GM19193 (cell line): Measurements from ENCODE around the gene CISTR.

ENCODE experiments used
- POLR2A ChIP-seq: IDR thresholded peaks from 4 replicates; pipeline ENCODE4 v1.6.1; 2011; ENCODE audit not compliant: insufficient read depth, insufficient read length; ENCODE audit errors: extremely low read depth

Gene CISTR

DNA sequence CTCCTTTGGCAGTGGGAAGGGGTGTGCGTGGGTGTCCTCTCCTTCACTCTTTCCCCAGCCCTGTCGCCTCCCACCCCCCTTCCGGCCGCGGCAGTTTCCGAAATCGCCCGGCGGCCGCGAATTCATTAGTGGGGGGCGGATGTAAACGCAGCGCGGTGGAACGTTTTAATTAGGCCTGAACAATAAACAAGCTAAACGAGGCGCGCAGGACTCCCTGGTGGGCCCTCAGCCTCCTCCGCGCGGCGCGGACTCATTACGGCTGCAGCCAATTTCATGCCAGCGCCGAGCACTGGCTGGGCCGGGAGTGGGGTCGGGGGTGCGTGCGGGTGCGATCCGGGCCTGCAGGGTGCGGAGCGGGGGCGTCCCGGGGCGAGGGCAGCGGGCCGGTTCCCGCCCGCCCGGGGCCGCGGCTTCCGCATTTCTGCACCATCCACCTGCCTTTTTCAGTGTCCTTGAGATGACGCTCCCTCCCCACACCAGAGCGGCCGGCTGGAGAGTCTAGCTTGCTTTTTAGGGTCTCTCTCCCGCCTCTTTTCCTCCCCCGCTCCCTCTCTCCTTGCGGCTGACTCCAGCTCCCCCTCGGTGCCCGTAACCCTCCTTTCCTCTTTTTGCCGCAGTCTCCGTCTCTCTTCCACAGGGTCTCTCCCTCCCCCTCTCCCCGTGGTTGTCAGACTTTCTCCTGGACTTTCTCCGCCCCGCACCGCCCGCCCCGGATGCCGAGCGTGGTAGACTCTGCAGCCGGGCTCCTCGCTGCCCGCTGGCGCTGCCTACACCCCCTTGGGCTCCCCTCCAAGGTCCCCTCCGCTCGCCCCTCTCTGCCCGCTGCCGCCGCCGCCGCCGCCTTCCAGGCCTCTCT, at the start of gene CISTR:
TSS of gene CISTR (minus strand) at position 644 of the 856 bp plus-strand sequence.
- TF ChIP-seq POLR2A = peak; percentile 64

- TF ChIP-seq POLR2A = no peak
Measured at GRCh38 chr12:53798575-53798974, 46.8 kb upstream of the CISTR start.

GRCh38 chr12:53795927-53796326, 44.1 kb upstream of the CISTR start:
- TF ChIP-seq POLR2A = no peak

DNA sequence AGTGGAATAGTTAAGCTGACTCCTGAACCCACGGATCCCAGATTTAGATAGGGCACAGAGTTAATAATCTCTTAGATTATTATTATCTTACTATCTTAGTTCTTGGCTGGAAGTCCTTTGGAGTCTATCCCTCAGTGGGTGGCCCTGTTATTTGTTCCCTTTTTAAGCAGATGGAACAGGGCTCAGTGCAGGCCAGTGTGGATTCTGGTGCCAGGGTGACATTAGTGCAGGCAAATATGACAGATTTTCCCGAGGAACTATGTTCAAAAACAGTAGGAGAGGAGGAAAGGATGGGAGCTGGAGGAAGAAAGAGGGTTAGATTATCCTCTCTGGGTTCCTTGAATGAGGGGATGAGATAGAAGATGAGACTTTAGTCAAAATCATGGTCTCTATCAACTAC, 41.4 kb upstream of the CISTR start:
- TF ChIP-seq POLR2A = no peak

DNA sequence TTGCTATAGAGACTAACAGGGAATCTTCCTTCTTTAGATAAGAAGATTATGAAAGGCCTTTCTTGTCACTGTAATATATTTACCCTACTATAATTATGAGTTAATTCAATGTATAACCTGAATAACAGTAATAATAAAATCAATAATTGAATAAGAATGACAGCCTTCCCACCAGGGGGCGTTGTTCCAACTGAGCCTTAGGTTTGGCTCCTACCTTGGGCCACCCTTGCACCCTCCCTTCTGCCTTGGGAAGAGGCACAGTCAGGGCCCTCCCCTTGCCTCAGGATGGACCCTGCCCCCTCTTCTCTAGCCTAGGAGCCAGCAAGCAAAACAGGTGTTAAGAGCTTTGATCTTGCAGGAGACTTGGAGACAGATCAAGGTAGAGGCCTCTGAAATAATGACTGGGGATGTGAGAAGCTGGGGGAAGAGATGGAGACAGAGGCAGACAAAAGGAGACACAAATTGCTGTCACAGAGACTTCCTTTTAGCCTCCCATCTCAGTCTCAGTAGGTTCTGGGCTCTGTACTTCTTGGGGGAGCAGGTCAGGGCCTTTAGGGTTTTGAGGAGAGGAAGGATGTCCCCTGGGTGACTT, 40.1 kb upstream of the CISTR start:
- TF ChIP-seq POLR2A = no peak

DNA sequence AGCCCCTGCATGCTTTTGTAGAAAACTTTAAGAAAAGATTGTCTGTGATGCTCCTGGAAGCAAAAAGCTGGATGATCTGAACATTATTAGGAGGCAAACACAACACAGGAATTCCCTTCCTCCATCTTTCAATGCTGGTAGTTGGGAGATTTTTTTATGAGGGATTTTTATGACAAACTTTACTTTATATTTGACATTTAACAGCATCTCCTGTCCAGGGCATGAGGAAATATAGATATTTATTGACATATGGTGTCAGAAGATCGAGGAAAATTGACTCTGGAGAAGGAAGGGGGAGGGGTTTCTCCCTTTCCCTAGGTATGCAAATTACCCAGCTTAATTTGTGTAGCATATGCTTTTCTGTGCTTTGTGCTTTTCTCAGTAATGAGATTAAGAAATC, 37.8 kb upstream of the CISTR start:
- no peak for TF ChIP-seq POLR2A

GRCh38 chr12:53788892-53789291, 37.1 kb upstream of the CISTR start:
- TF ChIP-seq POLR2A = no peak

- no peak for TF ChIP-seq POLR2A
Measured at GRCh38 chr12:53786411-53786810, 34.6 kb upstream of the CISTR start.

- no peak for TF ChIP-seq POLR2A
Measured at GRCh38 chr12:53785161-53785560, 33.4 kb upstream of the CISTR start.

GRCh38 chr12:53782093-53782703, 30.4 kb upstream of the CISTR start:
- TF ChIP-seq POLR2A = no peak

- TF ChIP-seq POLR2A = no peak
Measured at GRCh38 chr12:53781228-53781801, 29.5 kb upstream of the CISTR start.

DNA sequence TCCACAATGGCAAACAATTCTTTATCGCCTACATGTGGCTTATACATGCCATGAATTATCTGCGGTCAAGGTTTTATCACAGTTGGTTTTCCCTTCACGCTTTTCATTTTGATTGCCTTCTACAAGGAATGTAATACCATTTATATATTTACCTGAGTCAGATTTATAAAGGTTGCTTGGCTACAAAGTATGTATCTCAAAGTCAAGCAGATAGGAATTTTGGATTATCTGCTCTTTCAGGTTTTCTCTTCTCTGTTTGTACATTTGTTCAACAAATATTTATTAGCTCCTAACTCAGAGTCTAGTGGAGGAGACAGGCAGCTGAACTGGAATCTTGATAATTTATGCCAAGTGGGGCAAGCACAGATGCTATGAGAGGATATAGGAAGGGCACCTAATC, 28.5 kb upstream of the CISTR start:
- TF ChIP-seq POLR2A = no peak

GRCh38 chr12:53777936-53778644, 26.3 kb upstream of the CISTR start:
- no peak for TF ChIP-seq POLR2A

GRCh38 chr12:53777412-53777811, 25.6 kb upstream of the CISTR start:
- no peak for TF ChIP-seq POLR2A

- no peak for TF ChIP-seq POLR2A
Measured at GRCh38 chr12:53776872-53777271, 25.1 kb upstream of the CISTR start.
